NAMALWA (cell line): Measurements from ENCODE around the gene AJAP1.

ENCODE experiments used
- DNase-seq: peaks from one replicate; pipeline ENCODE4 v3.0.0-alpha.2; 2015; ENCODE audit warnings: low spot score

The AJAP1 gene

DNA sequence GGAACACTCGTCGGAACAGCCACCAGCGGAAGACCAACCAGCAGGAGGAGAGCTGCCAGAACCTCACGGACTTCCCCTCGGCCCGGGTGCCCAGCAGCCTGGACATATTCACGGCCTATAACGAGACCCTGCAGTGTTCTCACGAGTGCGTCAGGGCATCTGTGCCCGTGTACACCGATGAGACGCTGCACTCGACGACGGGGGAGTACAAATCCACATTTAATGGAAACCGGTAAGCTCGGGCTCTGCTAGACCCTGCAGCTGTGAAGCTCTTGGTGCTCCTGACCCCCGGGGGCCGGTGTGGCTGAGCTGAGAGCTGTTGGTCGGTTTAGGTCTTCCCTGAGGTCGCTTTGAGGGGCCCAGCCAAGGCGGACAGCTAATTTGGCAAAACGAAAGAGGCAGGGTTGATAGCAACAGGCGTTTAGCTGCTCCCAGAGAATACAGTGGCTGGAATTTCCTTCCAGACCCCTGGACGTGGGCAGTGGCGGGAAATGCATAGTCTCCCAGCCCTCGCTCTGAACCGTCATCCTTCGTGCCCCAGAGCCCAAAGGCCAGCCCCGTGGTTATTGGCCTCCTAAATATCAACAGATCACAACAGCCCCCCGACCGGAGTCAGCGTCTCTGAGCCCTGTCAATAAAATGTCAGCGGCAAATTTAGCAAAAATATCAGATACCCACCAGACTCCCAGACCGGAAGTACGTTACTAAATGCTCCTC lies 118.0 kb downstream of the AJAP1 start:
- no peak for DNase-seq

DNA sequence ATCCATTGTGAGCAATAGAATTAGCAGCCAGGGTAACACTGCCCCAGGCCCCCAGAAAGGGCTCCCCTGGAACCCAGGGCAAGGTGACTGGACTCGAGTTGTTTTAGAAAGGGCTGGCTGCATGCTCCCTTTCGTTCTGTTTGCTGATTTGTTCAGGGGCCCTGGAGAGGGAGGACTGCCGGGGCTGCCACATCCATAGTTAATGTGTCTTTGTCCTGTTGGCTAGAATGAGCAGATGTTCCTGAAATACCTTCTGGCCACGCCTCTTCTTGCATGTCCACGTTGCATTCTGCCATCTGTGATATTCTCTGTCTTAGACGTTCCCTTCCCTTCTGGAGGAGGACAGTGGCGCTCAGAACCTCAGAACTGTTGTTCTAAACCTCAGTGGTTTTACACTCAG lies 118.8 kb downstream of the AJAP1 start:
- no peak for DNase-seq

DNA sequence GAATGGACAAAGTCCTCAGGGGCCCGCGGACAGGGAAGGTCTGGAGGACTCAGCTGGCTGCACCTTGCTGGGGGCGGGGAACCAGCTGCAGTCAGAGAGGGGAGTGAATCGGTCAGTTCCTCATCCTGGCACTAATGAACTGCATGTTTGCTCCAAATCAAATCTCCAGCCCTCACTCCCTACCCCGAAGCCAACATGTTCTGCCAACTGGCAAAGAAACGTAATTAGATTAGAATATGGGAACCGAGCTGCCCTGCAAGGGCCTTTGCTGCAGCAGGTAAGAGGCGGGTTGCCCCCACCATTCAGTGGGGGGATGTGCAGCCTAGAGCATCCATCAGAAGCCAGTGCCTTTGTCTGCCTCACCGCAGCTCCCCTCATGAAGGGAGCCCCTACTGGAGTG lies 121.1 kb downstream of the AJAP1 start:
- no peak for DNase-seq

DNA sequence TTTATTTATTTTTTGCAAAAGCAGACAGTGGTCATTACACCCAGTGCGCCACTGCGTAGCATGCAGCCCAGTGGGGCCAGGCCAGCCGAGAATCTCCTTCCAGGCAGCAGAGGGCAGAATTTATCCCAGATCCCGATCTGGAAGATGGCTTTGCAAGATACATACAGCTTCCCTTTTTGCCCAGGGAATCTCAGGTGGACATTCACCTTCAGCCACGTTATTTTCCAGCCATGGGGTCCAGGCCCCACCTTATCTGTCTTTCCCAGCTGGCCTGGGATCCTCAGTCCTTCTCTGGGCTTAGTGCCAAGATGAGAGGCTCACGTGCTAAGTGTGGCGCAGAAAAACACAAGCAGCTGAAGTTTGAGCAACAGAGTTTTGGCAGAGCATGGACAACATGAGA lies 123.6 kb downstream of the AJAP1 start:
- DNase-seq: no peak

DNA sequence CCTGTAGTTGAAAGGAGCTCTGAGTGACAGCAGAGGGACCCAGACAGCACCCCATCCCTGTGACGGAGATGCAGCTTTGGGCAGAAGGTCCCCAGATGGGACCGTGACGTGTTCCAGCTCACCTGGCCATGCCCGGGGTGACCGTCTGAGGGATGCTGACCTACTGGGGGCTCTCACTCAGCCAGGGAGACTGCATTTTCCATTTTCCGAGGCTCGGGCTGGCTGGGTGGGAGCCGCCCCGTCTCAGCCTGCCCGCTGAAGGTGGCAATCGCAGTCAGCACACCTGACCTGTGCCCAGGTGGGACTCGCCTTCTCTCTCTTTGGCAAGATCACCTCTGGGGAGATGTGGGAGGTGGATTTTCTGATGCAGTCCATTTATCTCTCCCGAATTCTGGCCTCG lies 127.2 kb downstream of the AJAP1 start:
- no peak for DNase-seq

DNA sequence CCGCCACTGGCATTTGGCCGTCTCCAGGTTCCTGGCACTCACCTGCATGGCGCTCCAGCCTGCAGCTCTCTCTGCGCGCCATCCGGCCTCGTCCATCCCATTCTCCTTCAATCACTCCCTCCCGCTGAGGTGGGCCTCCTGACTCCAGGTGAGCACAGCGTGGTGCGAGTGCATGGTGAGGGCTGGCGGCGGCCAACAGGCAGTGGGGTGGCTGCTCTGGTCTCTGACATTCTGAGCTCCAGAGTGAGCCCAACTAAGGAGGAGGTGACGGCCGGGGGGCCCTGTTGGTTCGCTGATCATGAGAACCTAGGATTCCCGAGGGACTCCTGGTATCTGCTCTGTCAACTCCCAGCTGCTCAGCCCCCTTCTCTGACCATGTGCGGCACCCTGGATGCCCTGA lies 130.4 kb downstream of the AJAP1 start:
- DNase-seq: no peak

DNA sequence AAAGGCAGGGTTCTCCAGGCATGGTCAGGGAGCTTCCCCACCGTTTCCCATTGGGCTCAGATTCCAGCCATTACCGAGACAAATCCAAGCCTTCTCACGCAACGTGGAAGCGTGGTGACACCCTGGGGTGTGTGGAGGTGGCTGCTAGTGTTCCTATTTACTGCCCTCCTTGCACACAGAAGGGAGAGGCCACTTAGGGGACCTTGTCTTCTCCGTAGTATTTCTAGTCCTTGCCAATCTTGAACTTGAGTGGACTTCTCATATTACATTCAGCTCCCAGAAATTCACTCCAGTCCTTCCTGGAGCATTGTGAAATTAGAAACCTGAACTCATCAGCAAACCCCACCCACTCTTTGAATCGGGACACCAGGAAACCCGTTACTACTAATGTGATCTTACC lies 131.6 kb downstream of the AJAP1 start:
- no peak for DNase-seq

DNA sequence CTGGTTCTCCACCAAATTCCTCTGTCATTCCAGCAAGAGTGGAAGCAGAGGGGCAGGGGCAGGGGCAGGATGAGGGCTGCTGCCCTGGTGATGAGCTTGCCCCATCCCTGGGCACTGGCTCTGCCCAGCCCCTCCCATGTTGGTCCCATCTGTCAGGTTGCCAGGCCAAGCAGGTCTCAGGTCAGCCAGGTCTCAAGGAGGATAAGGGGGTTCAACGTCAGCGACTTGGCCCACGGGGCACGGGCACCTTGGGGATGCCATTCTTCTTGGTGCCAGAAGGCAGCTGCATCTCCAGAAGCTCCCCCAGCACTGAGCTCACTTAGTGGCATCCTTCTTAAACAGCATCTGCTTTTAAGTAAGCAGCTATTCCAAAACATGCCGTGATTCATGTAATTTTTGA lies 133.1 kb downstream of the AJAP1 start:
- no peak for DNase-seq

DNA sequence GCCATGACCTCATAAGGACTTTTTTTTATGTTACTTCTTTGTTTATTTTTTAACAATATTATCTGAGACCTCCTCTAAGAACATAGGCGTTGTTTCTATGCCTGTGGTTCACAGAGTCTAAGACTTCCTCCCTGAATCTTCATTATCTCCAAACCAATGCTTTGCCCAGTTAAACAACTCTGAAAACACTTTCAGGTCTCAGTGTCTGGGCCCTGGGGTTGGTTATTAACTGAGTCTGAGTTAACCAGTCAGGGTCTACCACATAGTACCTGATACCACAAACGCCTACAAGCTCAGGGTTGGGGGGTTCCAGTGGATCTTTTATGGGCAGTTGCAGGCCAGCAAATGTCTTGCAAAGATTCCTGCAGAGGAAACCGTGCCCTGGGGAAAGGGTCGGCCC lies 138.2 kb downstream of the AJAP1 start:
- no peak for DNase-seq

DNA sequence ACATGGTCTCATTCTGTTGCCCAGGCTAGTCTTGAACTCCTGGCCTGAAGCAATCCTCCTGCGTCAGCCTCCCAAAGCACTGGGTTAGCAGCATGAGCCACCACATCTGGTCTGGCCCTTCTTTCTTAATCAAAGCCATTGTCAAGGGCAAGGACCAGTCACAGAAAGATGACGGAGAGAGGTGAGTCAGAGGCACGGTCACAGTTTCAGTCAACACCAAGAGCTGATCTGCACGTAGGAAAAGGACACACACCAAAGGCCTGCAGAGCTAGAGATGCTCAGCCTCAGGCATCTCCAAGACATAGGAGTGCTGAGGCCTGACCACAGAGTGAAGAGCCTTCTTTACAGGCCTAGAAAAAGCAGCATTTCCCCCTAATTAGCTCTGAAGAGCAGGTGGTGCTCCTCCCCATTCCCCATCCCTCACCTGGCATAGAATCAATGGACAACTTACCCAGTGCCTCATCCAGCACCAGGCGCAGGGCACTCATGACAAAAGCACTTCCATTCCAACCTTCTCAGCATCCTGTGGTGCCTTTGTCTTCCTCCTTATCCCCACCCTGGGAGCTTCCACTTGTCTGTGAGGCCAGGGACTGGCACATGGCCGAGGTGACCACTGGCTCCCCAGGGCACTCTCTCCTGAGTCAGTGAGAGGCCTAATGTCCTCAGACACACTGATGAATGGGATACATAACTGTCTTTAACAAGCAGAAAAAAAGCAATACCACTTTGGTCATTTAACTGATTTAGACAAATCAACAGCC lies 139.8 kb downstream of the AJAP1 start:
- no peak for DNase-seq

DNA sequence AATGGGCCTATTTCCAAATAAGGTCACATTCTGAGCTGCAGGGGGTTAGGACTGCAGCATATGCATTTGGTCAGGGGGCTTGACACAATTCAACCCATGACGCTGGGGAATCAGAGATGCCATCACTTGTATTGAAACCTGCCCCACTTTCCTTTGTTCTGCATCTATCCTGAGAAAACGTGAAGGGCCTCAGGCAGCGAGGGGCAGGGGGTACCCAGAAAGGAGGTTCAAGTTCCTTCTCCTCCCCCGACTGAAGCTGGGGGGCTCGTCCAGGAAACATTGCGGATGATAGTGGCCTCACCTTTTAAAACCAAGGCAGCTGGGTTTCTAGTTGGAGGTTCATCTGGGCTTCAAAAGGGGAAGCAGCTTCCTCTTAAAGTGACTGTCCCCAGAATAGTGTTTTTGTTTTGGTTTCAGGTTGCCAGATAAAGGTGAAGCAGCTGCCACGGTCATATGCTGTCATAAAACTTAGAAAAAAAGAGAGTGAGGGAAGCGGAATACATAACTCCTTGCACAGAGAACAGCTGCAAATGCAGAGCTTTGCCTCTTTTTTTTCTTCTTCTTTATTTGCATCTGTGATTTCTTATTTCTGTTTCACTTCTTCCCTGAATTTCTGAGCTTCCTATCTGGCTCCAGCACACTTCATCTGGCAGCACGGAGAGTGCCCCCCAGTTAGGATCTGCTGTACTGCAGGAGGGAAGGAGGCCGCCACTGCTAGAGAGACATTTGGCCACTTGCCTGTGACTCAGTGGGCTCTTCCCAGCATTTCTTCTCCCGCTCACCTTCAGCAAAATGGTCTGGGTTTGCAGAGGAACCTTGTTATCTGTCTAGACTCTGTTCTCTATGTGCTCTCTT lies 142.0 kb downstream of the AJAP1 start:
- peak; percentile 92 for DNase-seq

DNA sequence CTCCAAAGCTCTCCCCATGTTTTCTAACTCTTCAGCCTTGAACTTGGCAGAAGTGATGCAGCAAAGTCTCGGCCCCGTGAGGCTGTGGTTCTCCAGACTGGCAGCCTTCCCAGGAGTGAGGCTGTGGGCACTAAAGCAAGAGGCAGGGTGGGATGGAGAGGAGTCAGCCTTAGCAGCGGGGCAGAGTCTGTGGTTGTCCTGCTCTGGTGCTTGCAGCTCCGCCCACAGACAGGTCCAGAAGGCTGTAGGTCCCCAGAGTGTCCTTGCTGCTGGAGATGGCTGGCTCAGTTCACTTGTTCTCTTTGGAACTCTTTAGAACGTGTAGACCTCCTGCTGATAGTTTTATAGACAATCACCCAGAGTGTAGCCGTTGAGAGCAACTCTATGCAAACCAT lies 142.6 kb downstream of the AJAP1 start:
- peak; percentile 20 for DNase-seq

DNA sequence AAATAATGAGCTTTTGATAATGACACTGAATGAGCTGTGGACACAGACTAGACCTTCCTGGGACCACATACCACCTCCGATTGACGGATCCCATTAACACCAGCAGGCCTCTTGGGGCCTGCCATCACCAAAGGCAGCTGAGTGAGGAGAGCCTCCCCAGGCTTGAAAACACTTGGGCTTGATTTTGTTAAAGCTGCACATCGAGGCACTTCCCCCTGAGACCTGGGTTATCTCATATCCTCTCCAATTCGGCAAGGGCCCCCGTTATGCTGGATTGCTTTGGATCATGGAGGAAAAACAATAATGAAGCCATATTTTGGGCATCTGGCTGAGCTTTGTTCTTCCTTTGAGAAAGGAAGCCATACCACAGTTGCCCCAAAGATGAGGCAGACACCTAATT lies 143.0 kb downstream of the AJAP1 start:
- no peak for DNase-seq

DNA sequence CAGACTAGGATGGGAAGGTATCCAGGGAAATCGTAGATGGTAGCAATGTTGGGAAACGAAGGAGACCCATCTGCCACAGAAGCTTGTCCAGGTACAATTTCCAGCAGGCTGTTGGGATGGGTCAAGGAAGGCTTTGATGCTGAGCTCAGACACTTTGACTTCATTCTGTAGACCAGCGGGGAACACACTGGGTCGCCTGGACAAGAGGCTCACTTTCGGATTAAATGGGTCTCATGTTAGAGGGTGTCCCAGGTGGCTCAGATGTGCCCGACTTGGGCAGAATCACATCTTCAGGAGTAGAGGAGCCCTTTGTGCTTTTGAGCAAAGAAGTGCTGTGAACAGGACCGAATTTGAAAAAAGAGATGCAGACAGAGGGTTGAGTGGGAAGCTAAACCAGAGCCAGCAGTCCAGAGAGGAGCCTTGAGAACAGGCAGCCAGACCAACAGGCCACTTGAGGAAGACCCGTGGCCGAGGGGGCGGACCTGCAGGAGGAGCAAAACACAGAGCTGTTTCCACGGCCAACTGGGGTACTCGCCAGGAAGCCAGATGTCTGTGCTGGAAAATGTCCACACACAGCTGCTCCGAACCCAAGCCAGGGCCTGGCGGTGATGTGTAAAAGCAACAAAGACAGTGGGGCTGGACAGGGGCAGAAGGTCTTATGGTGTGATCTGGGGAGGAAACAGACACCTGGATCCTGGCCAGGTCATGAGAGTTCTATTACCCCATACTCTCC lies 146.9 kb downstream of the AJAP1 start:
- DNase-seq: no peak

DNA sequence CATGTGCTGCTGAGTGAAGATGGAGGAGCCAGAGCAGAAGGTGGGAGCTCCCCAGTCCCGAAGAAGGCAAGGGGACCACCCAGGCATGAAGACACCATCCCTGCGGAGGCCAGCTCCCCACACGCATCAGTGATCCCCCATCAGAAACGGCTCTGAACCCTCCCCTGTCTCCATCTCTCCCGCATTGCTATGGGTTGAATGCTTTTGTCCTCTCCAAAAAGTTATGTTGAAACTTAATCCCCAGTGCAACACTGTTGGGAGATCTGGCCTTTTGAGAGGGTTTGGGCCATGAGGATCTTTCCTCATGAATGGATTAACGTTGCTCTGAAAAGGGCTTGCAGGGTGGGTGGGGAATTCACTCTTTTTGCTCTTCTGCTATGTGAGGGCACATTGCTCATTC lies 147.6 kb downstream of the AJAP1 start:
- no peak for DNase-seq

DNA sequence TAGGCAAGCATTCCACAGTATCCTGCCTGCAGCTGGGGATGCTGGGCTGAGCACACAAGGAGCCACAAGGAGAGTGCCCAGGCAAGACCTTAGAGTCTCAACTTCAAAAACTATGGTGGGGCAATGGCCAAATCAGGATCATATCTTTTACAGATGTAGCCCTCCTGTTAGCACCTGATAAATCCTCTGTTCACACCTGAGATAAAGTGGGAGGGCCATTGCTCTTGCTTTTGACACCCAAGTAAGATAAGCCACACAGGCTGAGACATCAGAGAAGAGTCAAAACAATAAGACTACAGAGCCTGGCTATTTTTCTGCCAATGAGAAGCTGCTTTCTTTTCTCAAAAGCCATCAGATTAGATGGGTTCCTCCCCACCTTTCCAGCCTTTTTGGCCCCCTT lies 148.9 kb downstream of the AJAP1 start:
- DNase-seq: no peak

DNA sequence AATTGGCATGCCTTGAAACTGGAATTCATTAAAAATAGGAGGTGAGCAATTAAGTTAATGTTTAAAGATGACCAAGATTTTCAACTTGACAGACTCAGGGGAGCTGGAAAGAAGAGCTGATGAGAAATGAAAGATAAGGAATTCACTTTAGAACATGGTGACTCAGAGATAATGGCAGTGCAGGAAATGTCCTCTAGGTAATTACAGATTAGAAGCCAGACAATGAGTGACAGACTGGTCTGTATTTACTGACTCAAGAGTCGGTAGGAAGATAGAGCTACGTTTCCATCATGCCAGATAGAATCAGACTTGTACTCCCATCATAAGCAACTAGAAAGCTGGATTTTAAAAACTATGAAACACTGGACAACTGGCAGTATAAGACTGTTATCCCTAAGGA lies 151.6 kb downstream of the AJAP1 start:
- DNase-seq: no peak

DNA sequence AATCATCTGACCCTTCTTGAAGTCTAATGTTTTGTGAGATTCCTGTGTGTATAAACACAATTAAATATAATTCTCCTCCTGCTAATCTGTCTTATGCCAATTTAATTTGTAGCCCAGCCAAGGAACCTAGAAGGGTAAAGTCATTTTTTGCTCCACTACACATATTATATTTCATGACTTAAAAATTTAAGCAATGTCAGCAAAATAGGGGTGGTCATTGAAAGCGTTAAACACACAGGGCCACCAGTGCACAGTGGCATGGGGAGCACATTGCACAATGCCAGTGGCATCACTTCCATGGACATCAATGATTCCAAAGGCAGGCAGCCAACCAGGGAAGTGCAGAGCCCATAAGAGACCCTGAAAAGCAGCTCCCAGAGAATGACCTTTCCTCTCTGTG lies 166.1 kb downstream of the AJAP1 start:
- no peak for DNase-seq

DNA sequence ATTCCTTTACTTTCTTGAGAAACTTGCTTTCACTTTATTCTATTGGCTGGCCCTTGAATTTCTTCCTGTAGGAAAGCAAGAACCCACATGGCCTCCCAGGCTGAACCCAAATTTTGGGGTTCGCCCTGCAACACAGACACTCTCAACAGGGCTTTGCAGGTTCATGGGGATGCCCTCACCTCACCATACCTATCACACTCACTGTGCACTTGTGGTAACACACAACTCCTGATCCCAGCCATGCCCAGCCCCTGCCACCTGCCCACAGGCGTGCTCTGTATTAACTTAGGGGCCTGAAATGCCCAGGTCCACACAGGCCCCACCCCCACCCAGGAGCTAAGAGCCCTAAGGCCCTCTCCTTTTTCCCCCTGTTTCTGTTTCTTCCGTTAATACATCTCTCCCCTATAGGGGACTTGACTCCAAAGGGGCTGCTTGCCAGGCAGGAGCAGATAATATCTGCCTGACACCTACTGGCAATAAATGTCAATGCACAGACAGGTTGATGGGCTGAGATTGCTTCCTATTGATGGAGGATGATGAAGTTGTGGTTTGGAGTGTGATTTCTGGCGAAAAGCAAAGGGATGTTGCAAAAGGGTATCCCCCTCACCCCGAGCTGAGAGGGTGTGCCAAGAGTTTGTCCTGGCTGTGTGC lies 171.5 kb downstream of the AJAP1 start:
- DNase-seq: peak; percentile 75

DNA sequence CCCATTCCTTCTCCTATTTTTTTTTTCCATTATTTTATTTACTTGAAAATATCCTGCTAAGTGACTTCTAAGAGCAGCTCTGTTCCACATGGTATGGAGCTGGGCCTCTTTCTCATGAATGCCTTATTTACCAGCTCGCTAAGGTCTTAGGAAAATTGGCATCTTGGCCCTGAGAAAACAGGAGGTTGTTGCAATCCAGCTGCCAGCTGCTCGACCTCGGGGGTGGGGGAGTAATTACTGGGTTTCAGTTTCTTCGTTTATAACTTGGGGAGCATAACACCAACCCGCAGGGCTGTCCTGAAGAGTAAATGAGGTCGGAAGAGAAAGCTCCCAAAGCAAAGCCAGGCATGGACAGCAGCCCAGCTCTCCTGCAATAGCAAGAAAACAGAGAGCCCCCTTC lies 176.3 kb downstream of the AJAP1 start:
- no peak for DNase-seq

DNA sequence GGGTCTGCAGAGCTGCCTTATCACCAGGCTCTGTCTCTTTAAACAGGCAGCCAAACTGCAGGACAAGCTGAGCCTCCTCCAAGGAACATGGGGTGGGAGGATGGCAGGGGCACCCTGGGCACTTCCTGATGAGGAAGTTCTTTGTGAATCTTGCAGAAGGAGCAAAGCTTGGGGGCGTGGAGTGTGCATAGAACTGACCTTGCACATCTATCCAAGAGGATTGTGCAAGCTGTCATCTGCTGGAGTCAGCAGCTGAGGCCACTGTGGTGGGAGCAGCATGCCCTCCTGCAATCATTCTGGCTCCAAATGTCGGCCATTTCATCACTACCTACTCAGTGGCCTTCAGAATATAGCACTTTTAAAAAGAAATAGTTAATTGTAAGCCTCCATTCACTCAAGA lies 182.2 kb downstream of the AJAP1 start:
- no peak for DNase-seq
